ENCODE results near the gene DLX6.

Gene DLX6

DNA sequence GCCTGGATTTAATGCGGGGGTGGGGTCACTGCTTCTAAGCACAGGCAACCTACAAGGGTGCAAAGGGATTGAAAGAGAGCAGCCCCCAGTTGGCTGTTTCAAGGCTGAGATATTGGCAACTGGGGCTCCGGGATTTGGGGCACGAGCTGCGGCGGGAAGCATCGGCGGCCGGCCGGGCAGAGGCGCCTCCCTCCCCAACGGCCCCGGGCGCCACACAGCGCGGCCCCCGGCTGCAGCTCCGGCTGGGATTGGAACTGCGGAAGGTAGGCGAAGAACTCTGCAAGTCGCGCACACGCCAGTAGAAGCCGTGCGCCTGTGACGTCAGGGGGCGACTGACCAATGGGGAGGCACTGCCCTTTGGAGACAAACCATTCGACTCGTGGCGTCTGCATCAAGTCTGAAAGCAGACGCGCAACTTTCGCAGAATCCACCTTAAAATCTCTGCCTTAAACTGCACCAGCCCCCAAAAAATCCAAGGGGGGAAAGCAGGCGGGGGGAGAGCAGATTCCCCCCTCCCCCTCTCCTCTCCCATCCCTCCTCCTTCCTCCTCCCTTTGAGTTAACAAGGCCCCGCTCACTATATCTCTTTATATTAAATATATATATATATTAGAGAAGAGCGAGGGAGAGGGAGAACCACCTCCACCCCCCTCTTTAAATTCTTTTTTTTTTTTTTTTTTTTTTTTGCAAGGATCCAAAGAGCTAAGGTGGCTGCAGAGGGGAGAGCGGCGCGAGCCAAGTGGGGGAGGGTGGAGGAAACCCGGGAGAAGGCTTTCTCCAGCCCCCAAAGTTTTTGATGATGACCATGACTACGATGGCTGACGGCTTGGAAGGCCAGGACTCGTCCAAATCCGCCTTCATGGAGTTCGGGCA is at the start of gene DLX6:
DLX6 (plus strand) TSS at position 371 of the 872 bp plus-strand sequence; CDS start at position 796, 425 bp downstream.
- Histone ChIP-seq H3K36me3 (ENCODE audit: control insufficient read depth, insufficient read depth, low read length) (no peaks in the 10 kb centered on the region), H3K27me3 (replicated peaks; ENCODE audit: control insufficient read depth, insufficient read depth, low read length) (peaks cover 6% of the 10 kb centered on the region), H3K4me3 (replicated peaks; ENCODE audit: low read depth, low read length) (peak within 1 kb of the TSS; percentile 22; the same call in 1 of the 2 replicates)
- TF ChIP-seq, protein P1, sequence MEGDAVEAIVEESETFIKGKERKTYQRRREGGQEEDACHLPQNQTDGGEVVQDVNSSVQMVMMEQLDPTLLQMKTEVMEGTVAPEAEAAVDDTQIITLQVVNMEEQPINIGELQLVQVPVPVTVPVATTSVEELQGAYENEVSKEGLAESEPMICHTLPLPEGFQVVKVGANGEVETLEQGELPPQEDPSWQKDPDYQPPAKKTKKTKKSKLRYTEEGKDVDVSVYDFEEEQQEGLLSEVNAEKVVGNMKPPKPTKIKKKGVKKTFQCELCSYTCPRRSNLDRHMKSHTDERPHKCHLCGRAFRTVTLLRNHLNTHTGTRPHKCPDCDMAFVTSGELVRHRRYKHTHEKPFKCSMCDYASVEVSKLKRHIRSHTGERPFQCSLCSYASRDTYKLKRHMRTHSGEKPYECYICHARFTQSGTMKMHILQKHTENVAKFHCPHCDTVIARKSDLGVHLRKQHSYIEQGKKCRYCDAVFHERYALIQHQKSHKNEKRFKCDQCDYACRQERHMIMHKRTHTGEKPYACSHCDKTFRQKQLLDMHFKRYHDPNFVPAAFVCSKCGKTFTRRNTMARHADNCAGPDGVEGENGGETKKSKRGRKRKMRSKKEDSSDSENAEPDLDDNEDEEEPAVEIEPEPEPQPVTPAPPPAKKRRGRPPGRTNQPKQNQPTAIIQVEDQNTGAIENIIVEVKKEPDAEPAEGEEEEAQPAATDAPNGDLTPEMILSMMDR (IDR thresholded peaks at IDR 0.05; ENCODE audit: insufficient read depth, low read length, poor library complexity, severe bottlenecking), result no peak
- no peak for DNase-seq (ENCODE audit: extremely low read depth, insufficient read length)

DNA sequence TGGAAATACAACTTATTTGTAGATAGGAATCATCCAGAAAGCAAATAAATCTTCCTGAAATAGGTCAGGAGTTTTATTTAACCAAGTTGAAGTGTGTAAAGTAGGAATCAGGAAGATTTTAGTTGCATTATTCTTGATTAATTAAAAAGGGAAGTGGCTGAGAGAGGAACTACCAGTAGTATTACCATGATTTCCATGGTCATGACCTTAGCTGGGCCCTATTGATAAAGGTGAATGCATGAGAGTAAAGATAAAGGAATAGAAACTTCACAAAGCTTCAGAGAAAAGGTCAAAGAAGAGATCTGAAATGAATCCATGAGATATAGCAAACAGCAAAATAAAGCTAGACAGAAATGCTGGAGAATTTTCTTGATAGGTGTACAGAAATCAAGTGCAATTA is 46.2 kb upstream of the DLX6 start:
- TF ChIP-seq, protein P1 (IDR thresholded peaks at IDR 0.05; ENCODE audit: insufficient read depth, low read length, poor library complexity, severe bottlenecking), result no peak
- DNase-seq (ENCODE audit: extremely low read depth, insufficient read length), result no peak
- Histone ChIP-seq H3K4me3 (replicated peaks; ENCODE audit: low read depth, low read length) (no peak overlapping the region), H3K36me3 (ENCODE audit: control insufficient read depth, insufficient read depth, low read length) (no peaks in the 10 kb centered on the region), H3K27me3 (replicated peaks; ENCODE audit: control insufficient read depth, insufficient read depth, low read length) (no peaks in the 10 kb centered on the region)

DNA sequence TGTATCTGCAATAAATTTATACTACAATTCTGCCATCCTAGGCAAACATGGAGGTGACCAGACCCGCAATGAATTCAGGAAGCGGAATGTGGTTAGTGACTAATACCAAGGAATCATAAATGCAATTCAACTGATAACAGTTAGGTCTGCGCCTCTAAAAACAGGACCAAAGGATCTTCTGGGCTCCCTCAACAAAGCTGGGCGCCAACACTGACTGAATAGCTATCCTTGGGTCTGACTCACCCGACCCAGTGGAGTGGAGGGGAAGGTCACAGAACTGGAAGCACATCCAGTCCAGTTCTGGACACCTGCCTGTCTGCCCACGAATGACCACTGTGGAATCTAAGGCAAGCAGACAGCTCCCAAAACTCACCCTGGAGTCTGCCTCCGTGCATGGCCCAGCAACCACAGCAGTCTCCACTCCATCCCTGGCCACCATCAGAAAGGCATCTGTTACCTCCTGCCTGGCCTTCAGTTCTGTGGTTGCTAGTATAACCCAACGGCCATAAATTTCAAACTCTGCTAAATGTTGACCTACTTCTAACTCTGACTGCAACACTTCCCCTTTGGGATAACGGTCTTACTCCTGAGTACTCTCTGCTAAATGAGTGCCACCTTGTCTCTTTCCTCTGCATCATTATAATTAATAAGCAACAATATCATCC is 43.0 kb upstream of the DLX6 start:
- TF ChIP-seq, protein P1 (IDR thresholded peaks at IDR 0.05; ENCODE audit: insufficient read depth, low read length, poor library complexity, severe bottlenecking), result no peak
- Histone ChIP-seq H3K36me3 (ENCODE audit: control insufficient read depth, insufficient read depth, low read length) (no peaks in the 10 kb centered on the region), H3K4me3 (replicated peaks; ENCODE audit: low read depth, low read length) (no peak overlapping the region), H3K27me3 (replicated peaks; ENCODE audit: control insufficient read depth, insufficient read depth, low read length) (no peaks in the 10 kb centered on the region)
- no peak for DNase-seq (ENCODE audit: extremely low read depth, insufficient read length)

DNA sequence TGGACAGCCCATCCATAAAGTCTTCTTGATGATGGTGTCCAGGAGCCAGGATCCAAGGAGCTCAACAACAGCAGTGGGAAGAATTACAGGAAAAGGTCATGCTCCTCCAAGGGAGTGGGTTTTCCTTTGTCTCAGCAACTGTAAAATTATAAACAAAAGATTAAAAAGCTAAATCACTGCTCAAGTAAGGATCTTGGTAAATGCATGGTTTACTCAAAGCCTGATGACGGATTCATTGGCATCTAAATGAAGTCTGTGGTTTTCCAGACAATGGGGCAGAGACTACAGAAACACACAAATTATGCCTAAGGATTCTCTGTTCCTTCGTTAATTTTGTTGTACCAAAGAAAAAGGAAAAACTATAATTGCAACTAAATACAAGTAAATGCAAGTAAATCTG is 36.4 kb upstream of the DLX6 start:
- Histone ChIP-seq H3K4me3 (replicated peaks; ENCODE audit: low read depth, low read length) (no peak overlapping the region), H3K27me3 (replicated peaks; ENCODE audit: control insufficient read depth, insufficient read depth, low read length) (no peaks in the 10 kb centered on the region), H3K36me3 (ENCODE audit: control insufficient read depth, insufficient read depth, low read length) (no peaks in the 10 kb centered on the region)
- DNase-seq (ENCODE audit: extremely low read depth, insufficient read length), result no peak
- TF ChIP-seq, protein P1 (IDR thresholded peaks at IDR 0.05; ENCODE audit: insufficient read depth, low read length, poor library complexity, severe bottlenecking), result no peak

DNA sequence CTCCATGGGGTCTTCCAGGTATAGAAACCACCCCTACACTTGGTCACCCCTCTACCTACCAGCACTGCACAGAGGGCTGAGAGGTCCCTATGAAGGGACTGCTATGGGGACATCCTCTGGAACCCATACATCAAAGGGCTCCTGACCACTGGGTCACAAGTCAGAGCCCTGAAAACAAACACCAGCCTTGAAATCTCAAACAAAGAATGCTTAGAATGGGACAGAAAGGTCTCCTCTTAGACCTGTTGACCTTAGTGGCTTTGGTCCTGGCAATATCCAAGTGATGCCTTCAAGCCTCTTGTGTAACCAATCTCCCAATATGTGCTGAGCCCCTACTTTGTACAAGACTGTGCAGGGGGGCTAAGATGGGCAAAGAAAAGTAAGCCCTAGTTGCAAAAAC is 34.6 kb upstream of the DLX6 start:
- H3K36me3 ChIP-seq (ENCODE audit: control insufficient read depth, insufficient read depth, low read length), result no peaks in the 10 kb centered on the region
- no peak for DNase-seq (ENCODE audit: extremely low read depth, insufficient read length)
- TF ChIP-seq, protein P1 (IDR thresholded peaks at IDR 0.05; ENCODE audit: insufficient read depth, low read length, poor library complexity, severe bottlenecking), result no peak

More for the DNA sequence above, 34.6 kb upstream of the DLX6 start:
- Histone ChIP-seq H3K27me3 (replicated peaks; ENCODE audit: control insufficient read depth, insufficient read depth, low read length) (no peaks in the 10 kb centered on the region), H3K4me3 (replicated peaks; ENCODE audit: low read depth, low read length) (no peak overlapping the region)
